H9 (cell line): Measurements from ENCODE around the gene MATN1. TPM values are rescaled to one million over a fixed set of nuclear protein-coding genes. Genes with fewer than 3 reads are reported as not detected.

Source experiments
- DNase-seq: peaks from one replicate; pipeline ENCODE4 v3.0.0-alpha.2; 2017
- H2AFZ ChIP-seq: one replicate; pipeline ENCODE4 v1.6.1; 2013; ENCODE audit warnings: mild to moderate bottlenecking, low read length, control low read depth, moderate library complexity
- H2AK5ac ChIP-seq: 2 replicates; pipeline ENCODE4 v1.6.1; 2013; ENCODE audit warnings: low read length, control low read depth, mixed read lengths; ENCODE audit not compliant: insufficient read length
- H2BK120ac ChIP-seq: one replicate; pipeline ENCODE4 v1.6.1; 2013; ENCODE audit warnings: low read depth, mild to moderate bottlenecking, low read length, control low read depth, inconsistent platforms; ENCODE audit not compliant: poor library complexity, severe bottlenecking
- H2BK12ac ChIP-seq: 2 replicates; pipeline ENCODE4 v1.6.1; 2013; ENCODE audit warnings: low read length, control low read depth, mixed read lengths, low read depth; ENCODE audit not compliant: insufficient read length
- H2BK15ac ChIP-seq: 2 replicates; pipeline ENCODE4 v1.6.1; 2013; ENCODE audit warnings: low read depth, low read length, control low read depth
- H2BK20ac ChIP-seq: one replicate; pipeline ENCODE4 v1.6.1; 2013; ENCODE audit warnings: low read depth, mild to moderate bottlenecking, low read length, control low read depth, inconsistent platforms; ENCODE audit not compliant: poor library complexity, severe bottlenecking
- H2BK5ac ChIP-seq: 2 replicates; pipeline ENCODE4 v1.6.1; 2013; ENCODE audit warnings: low read length, control low read depth, mixed read lengths; ENCODE audit not compliant: insufficient read length
- H3K14ac ChIP-seq: 2 replicates; pipeline ENCODE4 v1.6.1; 2013; ENCODE audit warnings: low read length, control low read depth; ENCODE audit not compliant: insufficient read depth
- H3K18ac ChIP-seq: 2 replicates; pipeline ENCODE4 v1.6.1; 2013; ENCODE audit warnings: low read depth, mild to moderate bottlenecking, mixed read lengths, low read length, control low read depth; ENCODE audit not compliant: insufficient read length
- H3K23ac ChIP-seq: 2 replicates; pipeline ENCODE4 v1.6.1; 2013; ENCODE audit warnings: low read length, control low read depth, mixed read lengths, low read depth; ENCODE audit not compliant: insufficient read length
- H3K23me2 ChIP-seq: 2 replicates; pipeline ENCODE4 v1.6.1; 2013; ENCODE audit warnings: low read depth, mild to moderate bottlenecking, mixed read lengths, low read length, control low read depth; ENCODE audit not compliant: insufficient read length, poor library complexity, severe bottlenecking
- H3K27ac ChIP-seq: 2 replicates; pipeline ENCODE4 v1.5.1; 2013; ENCODE audit warnings: low read length, control low read depth, mixed read lengths, low read depth; ENCODE audit not compliant: insufficient read length
- H3K27me3 ChIP-seq: 2 replicates; pipeline ENCODE4 v1.6.1; 2013; ENCODE audit warnings: low read length, control low read depth, inconsistent platforms; ENCODE audit not compliant: insufficient read depth
- H3K4ac ChIP-seq: 2 replicates; pipeline ENCODE4 v1.6.1; 2013; ENCODE audit warnings: low read depth, mild to moderate bottlenecking, control low read depth, inconsistent platforms, low read length, moderate library complexity
- H3K4me1 ChIP-seq: 2 replicates; pipeline ENCODE4 v1.6.1; 2013; ENCODE audit warnings: low read length, control low read depth, inconsistent platforms; ENCODE audit not compliant: insufficient read depth
- H3K4me2 ChIP-seq: 2 replicates; pipeline ENCODE4 v1.6.1; 2013; ENCODE audit warnings: low read length, control low read depth, mixed read lengths; ENCODE audit not compliant: insufficient read length, insufficient read depth
- H3K56ac ChIP-seq: 2 replicates; pipeline ENCODE4 v1.6.1; 2013; ENCODE audit warnings: low read depth, mild to moderate bottlenecking, mixed read lengths, low read length, control low read depth; ENCODE audit not compliant: insufficient read length
- H3K79me1 ChIP-seq: 2 replicates; pipeline ENCODE4 v1.6.1; 2013; ENCODE audit warnings: low read depth, mild to moderate bottlenecking, moderate library complexity, low read length, control low read depth, inconsistent platforms; ENCODE audit not compliant: insufficient read depth, poor library complexity, severe bottlenecking
- H3K79me2 ChIP-seq: 2 replicates; pipeline ENCODE4 v1.6.1; 2013; ENCODE audit warnings: low read length, control low read depth, inconsistent platforms; ENCODE audit not compliant: insufficient read depth
- H3K9ac ChIP-seq: 2 replicates; pipeline ENCODE4 v1.6.1; 2013; ENCODE audit warnings: low read length, control low read depth, mixed read lengths; ENCODE audit not compliant: insufficient read length; ENCODE audit errors: extremely low read depth
- H3K9me3 ChIP-seq: one replicate; pipeline ENCODE4 v1.6.1; 2013; ENCODE audit warnings: low read depth, low read length, inconsistent platforms; ENCODE audit not compliant: control insufficient read depth
- H3T11ph ChIP-seq: one replicate; pipeline ENCODE4 v1.6.1; 2013; ENCODE audit warnings: mild to moderate bottlenecking, low read length, control low read depth, inconsistent platforms
- H4K20me1 ChIP-seq: one replicate; pipeline ENCODE4 v1.6.1; 2013; ENCODE audit not compliant: control insufficient read depth, insufficient read length, insufficient read depth
- H4K5ac ChIP-seq: 2 replicates; pipeline ENCODE4 v1.6.1; 2013; ENCODE audit warnings: low read depth, mild to moderate bottlenecking, mixed read lengths, low read length, control low read depth; ENCODE audit not compliant: insufficient read length
- H4K8ac ChIP-seq: replicated peaks from 2 replicates; pipeline ENCODE4 v1.6.1; 2013; ENCODE audit warnings: low read length, control low read depth, mixed read lengths, low read depth; ENCODE audit not compliant: insufficient read length
- H4K91ac ChIP-seq: 2 replicates; pipeline ENCODE4 v1.6.1; 2013; ENCODE audit warnings: low read depth, mild to moderate bottlenecking, moderate library complexity, mixed read lengths, low read length, control low read depth; ENCODE audit not compliant: insufficient read length
- H3K27ac Mint-ChIP-seq, 3 experiments: 2 replicates in 2 of 3; 3 replicates in 1 of 3; pipeline ENCODE4 v1.8.0; 2020 to 2021; ENCODE audit warnings: mixed read lengths in 3 of 3, mild to moderate bottlenecking in 1 of 3, moderate library complexity in 1 of 3
- H3K27me3 Mint-ChIP-seq: 2 replicates; pipeline ENCODE4 v1.8.0; 2021; ENCODE audit warnings: low read depth, mild to moderate bottlenecking, moderate library complexity, mixed read lengths
- H3K36me3 Mint-ChIP-seq, 3 experiments: 2 replicates in 2 of 3; 3 replicates in 1 of 3; pipeline ENCODE4 v1.8.0; 2020 to 2021; ENCODE audit warnings: low read depth in 3 of 3, mixed read lengths in 3 of 3; ENCODE audit not compliant: insufficient read depth in 1 of 3
- H3K4me1 Mint-ChIP-seq, 2 experiments: 2 replicates each; pipeline ENCODE4 v1.8.0; 2020; ENCODE audit warnings: mixed read lengths in 2 of 2
- H3K4me3 Mint-ChIP-seq, 2 experiments: 2 replicates in 1 of 2; 3 replicates in 1 of 2; pipeline ENCODE4 v1.8.0; 2020 to 2021; ENCODE audit warnings: mild to moderate bottlenecking in 2 of 2, mixed read lengths in 2 of 2, moderate library complexity in 1 of 2
- H3K9me3 Mint-ChIP-seq, 2 experiments: 2 replicates in 1 of 2; 3 replicates in 1 of 2; pipeline ENCODE4 v1.8.0; 2020; ENCODE audit warnings: mild to moderate bottlenecking in 2 of 2, mixed read lengths in 2 of 2, moderate library complexity in 1 of 2
- CTCF ChIP-seq: fragments of 200-600 bp; sonication (generic); conservative IDR thresholded peaks from 3 replicates; pipeline ENCODE4 v1.8.0; 2021; ENCODE audit warnings: antibody characterized with exemption, mild to moderate bottlenecking
- WGBS: extraction: QIAGEN DNeasy Blood & Tissue Kit; methylation state at CpG from one replicate; pipeline ENCODE4 v1.1.7; 2013; ENCODE audit warnings: missing lambda C conversion rate, low lambda C conversion rate, mixed read lengths; ENCODE audit not compliant: insufficient read length; ENCODE audit errors: extremely low coverage; 5-methylcytosine and 5-hydroxymethylcytosine counted together
- total RNA-seq: library from RNA; stranded (reverse); gene quantifications from 2 replicates; pipeline ENCODE4 v1.2.1, GENCODE V29; 2021

The MATN1 gene
- total RNA-seq, 1 experiment from 2014 or later: not detected

- Histone ChIP-seq H2BK20ac (no peak overlapping the region), H3K27ac (no peak overlapping the region), H4K20me1 (no peaks in the 10 kb centered on the region), H3T11ph (no peak overlapping the region), H2BK120ac (no peak overlapping the region), H3K23me2 (peaks cover 5% of the 10 kb centered on the region), H4K8ac (no peak overlapping the region), H4K5ac (no peak overlapping the region), H3K9me3 (no peaks in the 10 kb centered on the region), H4K91ac (no peak overlapping the region), H3K23ac (no peak overlapping the region), H2AK5ac (no peak overlapping the region), H3K4me2 (no peak overlapping the region), H2BK12ac (no peak overlapping the region), H2BK15ac (no peak overlapping the region), H3K4ac (no peak overlapping the region), H2AFZ (no peak overlapping the region), H3K56ac (no peak overlapping the region), H3K79me2 (no peaks in the 10 kb centered on the region), H3K9ac (no peak overlapping the region), H3K14ac (no peak overlapping the region), H3K79me1 (no peaks in the 10 kb centered on the region), H3K18ac (no peak overlapping the region), H2BK5ac (no peak overlapping the region), H3K27me3 (no peaks in the 10 kb centered on the region), H3K4me1 (no peaks in the 10 kb centered on the region)
- Mint-ChIP-seq H3K27ac (no peak overlapping the region; a peak in 1 of 7 replicates), H3K4me1 (no peaks in the 10 kb centered on the region), H3K9me3 (peaks cover 23 to 25% of the 10 kb centered on the region in 2 experiments), H3K27me3 (peaks cover 17% of the 10 kb centered on the region), H3K4me3 (no peak overlapping the region), H3K36me3 (peaks cover 4 to 14% (median 9%) of the 10 kb centered on the region in 3 experiments; a peak in 5 of 7 replicates)
- no peak for DNase-seq
- no peak for TF ChIP-seq CTCF
- WGBS: no CpG with 5 or more reads among the region's 4 CpGs
Observed at GRCh38 chr1:30714025-30714424, 9.4 kb downstream of the MATN1 start.
